ENCODE data around the gene THTPA.
"Not testable (repeated sequence)": the region's sequence is repeated elsewhere in the genome, so short reads cannot be mapped to it uniquely, and the experiment has no call there.

Gene THTPA

GRCh38 chr14:23605931-23606585, 50.0 kb downstream of the THTPA start:
- peaks cover 0 to 2% of the 10 kb centered on the region in 2 donors for H3K9me3 ChIP-seq (replicated peaks in 1 of 2; ENCODE audit: control insufficient read depth in 2 of 2, insufficient read depth in 1 of 2, low read depth in 1 of 2, low read length in 2 of 2)
- no peak overlapping the region for H3K23ac ChIP-seq (ENCODE audit: low read depth, low read length, poor library complexity)
- H4K91ac ChIP-seq (ENCODE audit: low read depth, low read length, poor library complexity) = no peak overlapping the region
- H3K36me3 ChIP-seq (replicated peaks in 1 of 2; ENCODE audit: control insufficient read depth in 2 of 2, insufficient read depth in 2 of 2, low read length in 2 of 2) = no peaks in the 10 kb centered on the region
- H2BK5ac ChIP-seq (ENCODE audit: low read length) = no peak overlapping the region
- peaks cover 0 to 14% (median 0%) of the 10 kb centered on the region in 3 experiments for H3K27me3 ChIP-seq (ENCODE audit: control insufficient read depth in 3 of 3, insufficient read depth in 3 of 3, low read depth in 1 of 3, low read length in 3 of 3)
- H3K4me3 ChIP-seq (ENCODE audit: low read length in 2 of 2) = no peak overlapping the region
- DNase-seq (ENCODE audit: low spot score) = no peak
- H2BK120ac ChIP-seq (ENCODE audit: low read depth, low read length) = no peak overlapping the region
- WGBS, 2 donors (ENCODE audit: extremely low coverage in 2 of 2, insufficient read length in 2 of 2, insufficient replicate concordance in 1 of 2) = no CpG with 5 or more reads among the region's 6 CpGs
- no peak overlapping the region for H2AFZ ChIP-seq (ENCODE audit: low read length)
- no peak overlapping the region for H2BK15ac ChIP-seq (ENCODE audit: low read length)
- H2BK12ac ChIP-seq (ENCODE audit: low read length) = no peak overlapping the region
- H3K79me1 ChIP-seq (ENCODE audit: low read depth, low read length) = no peaks in the 10 kb centered on the region
- no peak overlapping the region for H4K8ac ChIP-seq (ENCODE audit: low read depth, low read length)
- H2AK5ac ChIP-seq (ENCODE audit: low read depth, low read length) = no peak overlapping the region
- no peak overlapping the region for H3K27ac ChIP-seq (replicated peaks; ENCODE audit: low read length)
- no peak overlapping the region for H3K4me2 ChIP-seq (ENCODE audit: insufficient read depth, low read length, poor library complexity, severe bottlenecking)
- H3K4ac ChIP-seq (ENCODE audit: low read length) = no peak overlapping the region
- no peak overlapping the region for H3K14ac ChIP-seq (ENCODE audit: low read length)
- H3K18ac ChIP-seq (ENCODE audit: low read length) = no peak overlapping the region
- H3K4me1 ChIP-seq (ENCODE audit: control insufficient read depth in 2 of 2, insufficient read depth in 1 of 2, low read depth in 1 of 2, low read length in 2 of 2) = no peaks in the 10 kb centered on the region
- H3K9ac ChIP-seq (ENCODE audit: low read depth, low read length, poor library complexity) = no peak overlapping the region

GRCh38 chr14:23608454-23608853, 52.4 kb downstream of the THTPA start:
- peaks cover 0 to 2% of the 10 kb centered on the region in 2 donors for H3K9me3 ChIP-seq (replicated peaks in 1 of 2; ENCODE audit: control insufficient read depth in 2 of 2, insufficient read depth in 1 of 2, low read depth in 1 of 2, low read length in 2 of 2)
- H3K14ac ChIP-seq (ENCODE audit: low read length) = no peak overlapping the region
- no peak overlapping the region for H2AFZ ChIP-seq (ENCODE audit: low read length)
- peaks cover 0 to 14% (median 0%) of the 10 kb centered on the region in 3 experiments for H3K27me3 ChIP-seq (ENCODE audit: control insufficient read depth in 3 of 3, insufficient read depth in 3 of 3, low read depth in 1 of 3, low read length in 3 of 3)
- H3K4me1 ChIP-seq (ENCODE audit: control insufficient read depth in 2 of 2, insufficient read depth in 1 of 2, low read depth in 1 of 2, low read length in 2 of 2) = no peaks in the 10 kb centered on the region
- no peaks in the 10 kb centered on the region for H3K36me3 ChIP-seq (replicated peaks in 1 of 2; ENCODE audit: control insufficient read depth in 2 of 2, insufficient read depth in 2 of 2, low read length in 2 of 2)
- H2BK15ac ChIP-seq (ENCODE audit: low read length) = no peak overlapping the region
- H3K18ac ChIP-seq (ENCODE audit: low read length) = no peak overlapping the region
- H3K23ac ChIP-seq (ENCODE audit: low read depth, low read length, poor library complexity) = no peak overlapping the region
- H3K4me3 ChIP-seq (ENCODE audit: low read length in 2 of 2) = no peak overlapping the region
- no peak overlapping the region for H4K8ac ChIP-seq (ENCODE audit: low read depth, low read length)
- no peaks in the 10 kb centered on the region for H3K79me1 ChIP-seq (ENCODE audit: low read depth, low read length)
- no peak overlapping the region for H2BK12ac ChIP-seq (ENCODE audit: low read length)
- H2BK5ac ChIP-seq (ENCODE audit: low read length) = no peak overlapping the region
- no peak overlapping the region for H3K4me2 ChIP-seq (ENCODE audit: insufficient read depth, low read length, poor library complexity, severe bottlenecking)
- no peak overlapping the region for H2AK5ac ChIP-seq (ENCODE audit: low read depth, low read length)
- H4K91ac ChIP-seq (ENCODE audit: low read depth, low read length, poor library complexity) = no peak overlapping the region
- H3K27ac ChIP-seq (replicated peaks; ENCODE audit: low read length) = no peak overlapping the region
- no peak overlapping the region for H3K4ac ChIP-seq (ENCODE audit: low read length)
- no peak overlapping the region for H2BK120ac ChIP-seq (ENCODE audit: low read depth, low read length)
- WGBS, 2 donors (ENCODE audit: extremely low coverage in 2 of 2, insufficient read length in 2 of 2, insufficient replicate concordance in 1 of 2) = no CpG with 5 or more reads among the region's 1 CpG
- DNase-seq (ENCODE audit: low spot score) = no peak
- H3K9ac ChIP-seq (ENCODE audit: low read depth, low read length, poor library complexity) = no peak overlapping the region

GRCh38 chr14:23609001-23609400, 52.9 kb downstream of the THTPA start:
- Histone ChIP-seq H3K27ac (replicated peaks; ENCODE audit: low read length) (no peak overlapping the region), H2AK5ac (ENCODE audit: low read depth, low read length) (no peak overlapping the region), H3K4me2 (ENCODE audit: insufficient read depth, low read length, poor library complexity, severe bottlenecking) (no peak overlapping the region), H2AFZ (ENCODE audit: low read length) (no peak overlapping the region), H3K4me1 (ENCODE audit: control insufficient read depth in 2 of 2, insufficient read depth in 1 of 2, low read depth in 1 of 2, low read length in 2 of 2) (no peaks in the 10 kb centered on the region), H3K18ac (ENCODE audit: low read length) (no peak overlapping the region), H3K4me3 (ENCODE audit: low read length in 2 of 2) (no peak overlapping the region), H2BK15ac (ENCODE audit: low read length) (no peak overlapping the region), H4K8ac (ENCODE audit: low read depth, low read length) (no peak overlapping the region), H4K91ac (ENCODE audit: low read depth, low read length, poor library complexity) (no peak overlapping the region), H2BK5ac (ENCODE audit: low read length) (no peak overlapping the region), H3K27me3 (ENCODE audit: control insufficient read depth in 3 of 3, insufficient read depth in 3 of 3, low read depth in 1 of 3, low read length in 3 of 3) (peaks cover 0 to 17% (median 0%) of the 10 kb centered on the region in 3 experiments), H3K9ac (ENCODE audit: low read depth, low read length, poor library complexity) (no peak overlapping the region), H3K9me3 (replicated peaks in 1 of 2; ENCODE audit: control insufficient read depth in 2 of 2, insufficient read depth in 1 of 2, low read depth in 1 of 2, low read length in 2 of 2) (peaks cover 0 to 2% of the 10 kb centered on the region in 2 donors), H3K79me1 (ENCODE audit: low read depth, low read length) (no peaks in the 10 kb centered on the region), H3K23ac (ENCODE audit: low read depth, low read length, poor library complexity) (no peak overlapping the region), H2BK12ac (ENCODE audit: low read length) (no peak overlapping the region), H2BK120ac (ENCODE audit: low read depth, low read length) (no peak overlapping the region), H3K36me3 (replicated peaks in 1 of 2; ENCODE audit: control insufficient read depth in 2 of 2, insufficient read depth in 2 of 2, low read length in 2 of 2) (no peaks in the 10 kb centered on the region), H3K4ac (ENCODE audit: low read length) (no peak overlapping the region), H3K14ac (ENCODE audit: low read length) (no peak overlapping the region)
- WGBS, 2 donors (ENCODE audit: extremely low coverage in 2 of 2, insufficient read length in 2 of 2, insufficient replicate concordance in 1 of 2) = no CpG with 5 or more reads among the region's 3 CpGs
- no peak for DNase-seq (ENCODE audit: low spot score)

GRCh38 chr14:23609411-23610089, 53.5 kb downstream of the THTPA start:
- not testable (repeated sequence) for H3K27ac ChIP-seq (replicated peaks; ENCODE audit: low read length); H3K14ac ChIP-seq (ENCODE audit: low read length); H3K36me3 ChIP-seq (replicated peaks in 1 of 2; ENCODE audit: control insufficient read depth in 2 of 2, insufficient read depth in 2 of 2, low read length in 2 of 2); H2AFZ ChIP-seq (ENCODE audit: low read length); H2BK5ac ChIP-seq (ENCODE audit: low read length); H2BK12ac ChIP-seq (ENCODE audit: low read length); H3K4ac ChIP-seq (ENCODE audit: low read length); DNase-seq (ENCODE audit: low spot score); H3K9me3 ChIP-seq (replicated peaks in 1 of 2; ENCODE audit: control insufficient read depth in 2 of 2, insufficient read depth in 1 of 2, low read depth in 1 of 2, low read length in 2 of 2); H3K9ac ChIP-seq (ENCODE audit: low read depth, low read length, poor library complexity); H2AK5ac ChIP-seq (ENCODE audit: low read depth, low read length); H2BK15ac ChIP-seq (ENCODE audit: low read length); H3K23ac ChIP-seq (ENCODE audit: low read depth, low read length, poor library complexity); H4K8ac ChIP-seq (ENCODE audit: low read depth, low read length); H3K79me1 ChIP-seq (ENCODE audit: low read depth, low read length); H3K4me2 ChIP-seq (ENCODE audit: insufficient read depth, low read length, poor library complexity, severe bottlenecking); H3K18ac ChIP-seq (ENCODE audit: low read length); H3K4me1 ChIP-seq (ENCODE audit: control insufficient read depth in 2 of 2, insufficient read depth in 1 of 2, low read depth in 1 of 2, low read length in 2 of 2); H2BK120ac ChIP-seq (ENCODE audit: low read depth, low read length); H4K91ac ChIP-seq (ENCODE audit: low read depth, low read length, poor library complexity); H3K4me3 ChIP-seq (ENCODE audit: low read length in 2 of 2)
- no CpG with 5 or more reads among the region's 7 CpGs for WGBS, 2 donors (ENCODE audit: extremely low coverage in 2 of 2, insufficient read length in 2 of 2, insufficient replicate concordance in 1 of 2)
- peaks cover 0 to 17% (median 0%) of the 10 kb centered on the region in 3 experiments for H3K27me3 ChIP-seq (ENCODE audit: control insufficient read depth in 3 of 3, insufficient read depth in 3 of 3, low read depth in 1 of 3, low read length in 3 of 3)
